Bone marrow (tissue), 2 donors: Measurements from ENCODE around the gene OASL.

Source experiments
- DNase-seq, 2 donors: peaks; one replicate each; lab custom pipeline; 2025; lab: John Stamatoyannopoulos, UW

The OASL gene

GRCh38 chr12:121015825-121016766, 22.9 kb downstream of the OASL start, which contains the start of gene C12orf43:
Gene C12orf43, minus strand, starts transcription at chr12:121016487. Its CDS starts 13 bp downstream, at chr12:121016474.
- peak; percentile 70 to 80 for DNase-seq

- DNase-seq, result no peak
Measured at GRCh38 chr12:121013715-121014114, 25.3 kb downstream of the OASL start.

GRCh38 chr12:121011820-121012219, 27.2 kb downstream of the OASL start:
- DNase-seq, result no peak

- no peak for DNase-seq
Measured at GRCh38 chr12:121010860-121011259, 28.2 kb downstream of the OASL start.

GRCh38 chr12:121009741-121010140, 29.3 kb downstream of the OASL start:
- DNase-seq, result no peak

DNA sequence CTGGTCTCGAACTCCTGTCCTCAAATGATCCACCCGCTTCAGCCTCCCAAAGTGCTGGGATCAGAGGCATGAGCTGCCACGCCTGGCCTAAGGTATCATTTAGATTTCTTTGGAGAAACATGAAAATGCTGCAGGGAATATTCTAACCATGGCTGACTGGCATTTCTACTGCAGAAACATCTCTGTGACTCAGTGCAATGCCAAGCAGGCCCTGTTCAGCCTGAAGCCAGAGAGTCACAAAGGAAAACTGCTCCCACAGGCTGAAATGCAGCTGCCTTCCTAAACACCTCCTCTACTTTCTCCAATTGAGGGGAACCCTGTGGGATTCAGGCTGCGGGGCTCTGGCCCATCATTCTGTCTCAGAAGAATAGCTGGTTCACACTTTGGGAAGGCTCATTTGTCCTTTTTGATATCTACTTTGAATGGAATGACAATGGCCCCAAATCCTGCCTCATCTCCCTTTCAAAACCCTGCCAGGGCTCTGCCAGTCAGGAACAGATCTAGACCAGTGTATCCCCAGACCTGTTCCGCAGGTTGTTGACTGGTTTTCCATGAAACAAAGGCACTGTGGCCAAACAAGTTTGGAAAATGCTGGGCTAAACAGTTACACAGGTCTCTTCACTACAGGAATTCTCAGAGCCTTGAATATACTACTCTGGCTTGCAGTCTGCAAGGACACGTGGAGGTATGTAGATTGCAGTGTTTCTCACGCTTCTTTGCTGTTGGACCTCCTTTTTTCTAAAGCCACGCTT, 30.5 kb downstream of the OASL start:
- no peak for DNase-seq

GRCh38 chr12:121005346-121005815, 33.7 kb downstream of the OASL start:
- DNase-seq, result peak in 1 of 2 donors; percentile 3

GRCh38 chr12:121004253-121004815, 34.7 kb downstream of the OASL start:
- no peak for DNase-seq

GRCh38 chr12:121003650-121004049, 35.4 kb downstream of the OASL start:
- peak in 1 of 2 donors; percentile 7 for DNase-seq

DNA sequence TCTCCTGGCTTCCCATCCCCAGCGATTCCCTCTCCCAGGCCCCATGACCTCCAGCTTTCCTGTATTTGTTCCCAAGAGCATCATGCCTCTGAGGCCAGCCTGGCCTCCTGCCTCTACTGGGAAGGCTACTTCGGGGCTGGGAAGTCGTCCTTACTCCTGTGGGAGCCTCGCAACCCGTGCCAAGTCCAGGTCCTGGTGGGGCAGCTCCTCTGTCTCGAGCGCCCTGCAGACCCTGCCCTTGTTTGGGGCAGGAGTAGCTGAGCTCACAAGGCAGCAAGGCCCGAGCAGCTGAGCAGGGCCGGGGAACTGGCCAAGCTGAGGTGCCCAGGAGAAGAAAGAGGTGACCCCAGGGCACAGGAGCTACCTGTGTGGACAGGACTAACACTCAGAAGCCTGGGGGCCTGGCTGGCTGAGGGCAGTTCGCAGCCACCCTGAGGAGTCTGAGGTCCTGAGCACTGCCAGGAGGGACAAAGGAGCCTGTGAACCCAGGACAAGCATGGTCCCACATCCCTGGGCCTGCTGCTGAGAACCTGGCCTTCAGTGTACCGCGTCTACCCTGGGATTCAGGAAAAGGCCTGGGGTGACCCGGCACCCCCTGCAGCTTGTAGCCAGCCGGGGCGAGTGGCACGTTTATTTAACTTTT, 37.1 kb downstream of the OASL start:
- no peak for DNase-seq

DNA sequence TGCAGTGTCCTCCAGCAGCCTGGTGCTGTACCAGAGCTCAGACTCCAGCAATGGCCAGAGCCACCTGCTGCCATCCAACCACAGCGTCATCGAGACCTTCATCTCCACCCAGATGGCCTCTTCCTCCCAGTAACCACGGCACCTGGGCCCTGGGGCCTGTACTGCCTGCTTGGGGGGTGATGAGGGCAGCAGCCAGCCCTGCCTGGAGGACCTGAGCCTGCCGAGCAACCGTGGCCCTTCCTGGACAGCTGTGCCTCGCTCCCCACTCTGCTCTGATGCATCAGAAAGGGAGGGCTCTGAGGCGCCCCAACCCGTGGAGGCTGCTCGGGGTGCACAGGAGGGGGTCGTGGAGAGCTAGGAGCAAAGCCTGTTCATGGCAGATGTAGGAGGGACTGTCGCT, 38.0 kb downstream of the OASL start:
- no peak for DNase-seq

GRCh38 chr12:121000530-121000929, 38.5 kb downstream of the OASL start:
- DNase-seq, result no peak

GRCh38 chr12:120999191-121000120, 39.6 kb downstream of the OASL start:
- DNase-seq, result no peak

- DNase-seq, result no peak
Measured at GRCh38 chr12:120998435-120998834, 40.6 kb downstream of the OASL start.

- DNase-seq, result no peak
Measured at GRCh38 chr12:120997448-120997847, 41.6 kb downstream of the OASL start.

GRCh38 chr12:120996133-120996746, 42.8 kb downstream of the OASL start:
- DNase-seq, result no peak

GRCh38 chr12:120994589-120995337, 44.3 kb downstream of the OASL start:
- no peak for DNase-seq

DNA sequence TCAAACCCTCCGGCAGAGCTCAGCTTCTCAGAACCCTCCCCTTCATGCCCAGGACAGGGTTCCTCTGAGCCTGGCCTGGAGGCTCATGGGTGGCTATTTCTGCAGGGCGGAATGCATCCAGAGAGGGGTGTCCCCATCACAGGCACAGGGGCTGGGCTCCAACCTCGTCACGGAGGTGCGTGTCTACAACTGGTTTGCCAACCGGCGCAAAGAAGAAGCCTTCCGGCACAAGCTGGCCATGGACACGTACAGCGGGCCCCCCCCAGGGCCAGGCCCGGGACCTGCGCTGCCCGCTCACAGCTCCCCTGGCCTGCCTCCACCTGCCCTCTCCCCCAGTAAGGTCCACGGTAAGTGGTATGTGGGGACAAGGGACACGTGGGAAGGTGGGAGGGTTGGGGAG, 45.0 kb downstream of the OASL start:
- no peak for DNase-seq

DNA sequence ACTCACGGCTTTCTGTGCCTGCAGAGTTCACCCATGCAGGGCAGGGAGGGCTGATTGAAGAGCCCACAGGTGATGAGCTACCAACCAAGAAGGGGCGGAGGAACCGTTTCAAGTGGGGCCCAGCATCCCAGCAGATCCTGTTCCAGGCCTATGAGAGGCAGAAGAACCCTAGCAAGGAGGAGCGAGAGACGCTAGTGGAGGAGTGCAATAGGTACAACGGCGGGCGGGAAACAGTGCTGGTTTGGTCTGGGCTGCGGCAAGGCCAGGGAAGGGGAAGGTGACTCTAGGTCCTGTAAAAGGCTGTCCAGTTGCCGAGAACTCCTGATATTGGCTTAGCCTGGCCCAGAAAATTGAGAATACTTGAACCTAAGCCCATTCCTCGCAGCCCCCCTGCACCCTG, 45.5 kb downstream of the OASL start:
- no peak for DNase-seq

DNA sequence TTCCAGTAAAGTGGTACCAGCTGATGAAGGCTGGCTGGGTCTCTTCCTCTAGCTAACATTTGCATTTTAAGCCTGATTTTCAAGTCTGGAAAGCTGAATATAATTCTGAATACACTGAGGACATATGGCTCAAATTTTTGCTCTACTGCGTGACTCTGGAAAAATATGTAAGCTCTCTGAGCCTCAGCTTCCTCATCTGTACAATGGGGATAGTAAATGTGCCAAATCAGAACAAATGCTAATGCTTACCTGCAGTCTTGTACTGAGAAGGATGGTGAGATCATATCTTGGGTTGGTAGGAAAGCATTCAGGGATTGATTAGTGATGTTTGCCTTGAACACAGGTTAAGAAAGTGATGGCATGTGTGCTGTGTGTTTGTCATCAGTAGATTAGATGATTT, 46.1 kb downstream of the OASL start:
- no peak for DNase-seq
